Measurements from ENCODE around the gene DUSP12.

The DUSP12 gene

DNA sequence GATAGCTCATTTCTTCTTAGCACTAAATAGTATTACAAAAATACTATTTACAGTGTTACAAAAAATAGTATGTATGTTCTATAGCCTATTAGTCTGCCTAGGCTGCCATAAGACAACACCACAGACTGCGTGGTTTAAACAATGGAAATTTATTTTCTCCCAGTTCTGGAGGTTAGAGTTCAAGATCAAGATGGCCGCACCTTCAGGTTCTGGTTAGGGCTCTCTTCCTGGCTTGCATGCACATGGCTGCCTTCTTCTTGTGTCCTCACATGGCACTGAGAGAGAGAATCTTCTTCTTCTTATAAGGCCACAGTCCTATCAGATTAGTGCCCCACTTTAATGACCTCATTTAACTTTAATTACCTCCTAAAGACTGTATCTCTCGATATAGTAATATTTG is 20.7 kb downstream of the DUSP12 start:
- DNase-seq (ENCODE audit: low read depth) = no peak

DNA sequence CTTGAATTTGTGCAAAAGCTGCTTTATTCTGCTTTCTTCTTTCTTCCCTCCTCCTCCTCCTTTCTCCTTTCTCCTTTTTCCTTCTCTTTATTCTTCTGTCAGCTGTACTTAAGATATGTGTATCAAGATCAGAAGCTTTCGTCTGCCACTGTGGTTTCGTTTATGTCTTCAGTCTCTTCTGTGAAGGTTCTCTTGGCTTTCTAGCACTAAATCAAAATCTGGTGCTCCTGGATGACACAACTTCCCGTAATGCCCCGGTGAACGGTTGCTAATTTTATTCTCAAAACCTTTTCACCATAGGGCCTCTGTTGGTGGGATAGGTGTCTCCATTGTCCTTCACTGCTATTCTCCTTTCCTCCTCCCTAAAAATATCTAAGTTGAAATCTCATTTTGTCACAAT is 21.6 kb downstream of the DUSP12 start:
- no peak for DNase-seq (ENCODE audit: low read depth)

DNA sequence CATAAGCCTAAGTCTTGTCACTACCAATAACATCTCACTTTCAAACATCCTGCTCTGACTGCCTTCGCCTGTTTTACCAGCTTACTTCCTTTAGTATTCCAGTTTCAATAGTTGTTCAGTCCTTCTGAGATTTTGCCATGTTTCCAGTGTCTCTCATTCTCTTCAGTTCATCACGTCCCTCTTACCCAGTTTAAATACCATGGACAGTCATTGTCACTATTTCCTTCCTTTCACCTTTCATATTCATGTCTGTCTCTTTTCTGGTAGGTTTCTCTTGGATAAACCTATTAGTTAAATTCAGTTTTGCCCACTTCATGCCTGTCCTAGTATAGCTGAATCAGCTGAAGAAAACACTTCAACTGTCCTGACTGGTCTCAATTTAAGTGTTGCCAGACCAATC is 22.4 kb downstream of the DUSP12 start:
- no peak for DNase-seq (ENCODE audit: low read depth)

DNA sequence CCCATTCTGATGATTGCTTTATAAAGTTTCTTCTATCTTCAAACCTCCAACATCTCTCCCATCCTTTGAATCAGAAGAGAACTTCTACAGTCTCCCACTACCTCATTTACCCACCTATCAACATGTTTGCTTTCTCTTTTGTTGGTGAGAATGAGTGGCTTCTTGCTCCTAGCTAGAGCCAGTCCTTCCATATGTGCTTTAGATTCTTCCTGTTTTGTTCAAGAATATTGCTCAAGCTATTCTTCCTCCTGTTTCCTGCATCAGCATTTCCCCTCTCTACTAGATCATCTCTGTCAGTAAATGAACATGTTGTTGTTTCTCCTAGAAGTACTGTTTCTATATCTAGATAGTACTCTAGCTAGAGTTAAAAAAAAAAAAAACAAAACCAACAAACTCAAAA is 22.8 kb downstream of the DUSP12 start:
- DNase-seq (ENCODE audit: low read depth) = no peak

DNA sequence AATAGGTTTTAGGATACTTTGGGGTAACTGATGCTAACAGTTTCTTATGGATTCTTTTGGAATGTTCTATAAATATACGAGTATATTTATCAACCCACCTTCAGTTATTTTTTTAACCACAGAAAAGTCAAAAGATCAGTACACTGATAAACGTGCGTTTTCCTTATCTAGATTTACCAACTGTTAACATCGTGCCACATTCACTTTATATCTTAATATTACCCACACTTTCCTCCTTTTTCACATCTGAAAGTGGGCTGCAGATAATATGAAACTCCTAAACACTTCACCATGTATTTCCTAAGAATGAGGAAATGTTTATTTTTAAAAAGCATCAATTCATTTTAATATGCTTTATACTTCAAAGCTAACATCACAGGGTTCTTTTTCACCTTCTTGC is 24.2 kb downstream of the DUSP12 start:
- DNase-seq (ENCODE audit: low read depth) = no peak

DNA sequence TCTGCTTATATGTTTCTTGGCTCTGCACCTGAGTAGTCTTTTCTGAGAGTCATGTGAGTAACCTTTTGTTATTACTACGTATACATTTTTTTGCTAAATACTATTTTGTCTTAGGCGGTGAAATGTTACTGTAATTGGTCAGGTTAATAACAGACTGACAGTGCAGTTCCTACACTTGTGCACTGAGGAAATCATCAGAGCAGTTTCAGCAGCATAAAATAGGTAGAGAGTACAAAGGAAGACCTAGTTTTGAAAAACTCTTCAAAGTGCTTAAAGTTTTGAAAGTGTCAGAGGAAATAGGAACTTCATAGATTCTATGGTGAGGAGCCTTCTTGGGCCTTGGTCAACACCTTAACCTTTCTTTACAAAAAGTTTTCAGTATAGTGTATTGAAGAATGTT is 27.7 kb downstream of the DUSP12 start:
- DNase-seq (ENCODE audit: low read depth) = no peak

DNA sequence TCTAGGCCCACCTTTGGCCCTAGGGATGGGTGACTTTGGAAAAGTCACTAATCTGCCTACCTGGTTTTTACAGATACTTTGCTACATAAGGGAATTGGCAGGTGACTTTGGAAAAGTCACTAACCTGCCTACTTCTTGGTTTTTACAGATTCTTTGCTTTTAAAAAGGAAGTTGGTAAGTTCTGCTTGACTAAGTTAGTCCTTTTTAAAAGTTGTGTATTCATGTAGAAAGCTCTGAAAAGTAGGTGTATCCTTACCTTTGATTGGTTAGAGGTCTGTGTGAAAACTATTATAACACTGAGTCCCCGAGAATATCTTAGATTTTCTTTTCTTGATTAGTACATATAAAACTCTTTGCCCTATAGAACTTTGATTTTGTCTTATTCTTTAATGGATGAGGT is 28.9 kb downstream of the DUSP12 start:
- DNase-seq (ENCODE audit: low read depth) = no peak

DNA sequence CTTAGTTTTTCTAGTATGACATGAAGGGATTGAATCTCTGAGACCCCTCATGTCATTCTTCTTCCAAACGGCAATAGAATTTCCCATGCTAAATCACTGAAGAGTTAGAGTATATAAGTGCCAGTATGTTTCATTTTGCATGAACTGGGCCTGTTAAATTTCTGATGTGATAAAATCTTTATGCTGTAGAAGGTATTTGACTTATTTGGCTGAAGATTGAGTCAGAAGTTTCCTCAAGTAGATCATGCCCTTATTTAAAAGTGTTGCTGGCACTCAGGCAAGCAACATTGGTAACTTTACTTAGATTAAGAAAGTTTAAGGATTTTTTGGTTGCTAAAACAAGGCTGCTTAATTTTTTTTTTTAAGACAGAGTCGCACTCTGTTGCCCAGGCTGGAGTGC is 29.8 kb downstream of the DUSP12 start:
- DNase-seq (ENCODE audit: low read depth) = no peak

DNA sequence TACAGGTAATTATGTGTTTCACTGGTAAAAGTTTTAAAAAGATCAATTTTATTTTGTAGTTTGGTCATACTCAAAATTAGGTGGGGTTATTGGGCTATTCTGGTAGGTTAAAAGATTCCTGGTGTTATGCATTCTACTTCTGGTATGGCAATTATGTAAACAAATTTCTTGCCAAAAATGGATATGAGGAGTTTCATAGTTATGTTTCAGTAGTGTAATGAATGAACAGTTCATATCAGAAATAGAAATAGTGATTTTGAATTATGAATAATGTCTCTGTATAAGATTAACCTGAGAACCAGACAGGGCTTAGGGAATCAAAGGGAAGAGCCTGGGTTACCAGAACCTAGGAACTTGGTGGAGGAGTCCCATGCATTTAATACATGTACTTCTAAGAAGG is 32.4 kb downstream of the DUSP12 start:
- no peak for DNase-seq (ENCODE audit: low read depth)

DNA sequence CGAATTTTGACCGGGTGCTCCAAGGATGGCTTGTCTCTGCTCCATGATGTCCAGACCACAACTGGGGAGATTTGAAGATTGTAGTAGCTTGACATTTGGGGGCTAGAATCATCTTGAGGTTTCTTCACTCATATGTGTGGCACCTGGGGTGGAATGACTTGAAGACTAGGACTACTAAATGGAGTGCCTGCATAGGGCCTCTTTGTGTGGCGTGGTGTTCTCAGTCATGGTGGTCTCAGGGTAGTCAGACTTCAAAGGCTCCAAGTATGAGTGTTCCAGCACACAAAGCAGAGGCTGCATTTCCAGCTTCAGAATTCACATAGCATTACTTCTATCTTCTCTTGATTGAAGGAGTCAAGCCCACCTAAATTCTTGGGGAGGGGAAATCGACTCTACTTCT is 33.3 kb downstream of the DUSP12 start:
- DNase-seq (ENCODE audit: low read depth) = no peak

DNA sequence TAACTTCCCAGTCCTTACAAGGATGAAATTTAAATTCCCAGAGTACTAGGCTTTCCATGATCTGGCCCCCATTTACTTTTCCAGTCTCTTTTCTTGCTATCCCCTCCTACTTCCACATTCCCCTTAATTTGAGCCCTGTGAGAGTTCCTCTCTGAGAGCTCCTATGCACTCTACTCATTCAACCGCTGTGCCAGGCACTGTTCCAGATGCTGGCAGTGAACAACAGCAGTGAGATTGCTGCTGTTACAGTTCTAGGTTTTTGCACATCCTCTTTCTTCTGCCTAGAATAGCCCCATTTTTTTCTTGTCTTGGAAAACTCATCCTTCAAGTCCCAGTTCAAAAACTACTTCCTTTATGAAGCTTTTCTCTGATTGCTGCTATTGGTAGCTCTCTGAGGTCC is 35.4 kb downstream of the DUSP12 start:
- no peak for DNase-seq (ENCODE audit: low read depth)

DNA sequence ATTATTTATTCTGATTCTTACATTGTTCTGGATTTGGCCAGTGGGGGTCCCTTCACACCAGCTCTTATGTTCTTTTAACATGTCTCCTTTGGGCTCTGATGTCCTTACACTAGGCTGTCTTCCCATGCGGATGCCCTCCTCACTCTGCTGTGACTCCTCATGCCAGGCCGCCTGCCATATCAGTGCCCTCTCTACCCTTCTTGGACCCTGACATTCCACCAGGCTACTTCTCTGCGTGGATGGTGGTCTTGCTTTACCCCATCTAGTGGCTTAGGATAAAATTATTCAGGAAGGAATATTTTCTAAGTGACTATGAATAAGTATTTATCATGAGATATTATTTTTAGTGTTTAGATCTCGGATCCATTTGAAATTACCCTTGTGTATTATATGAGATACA is 37.8 kb downstream of the DUSP12 start:
- DNase-seq (ENCODE audit: low read depth) = no peak

DNA sequence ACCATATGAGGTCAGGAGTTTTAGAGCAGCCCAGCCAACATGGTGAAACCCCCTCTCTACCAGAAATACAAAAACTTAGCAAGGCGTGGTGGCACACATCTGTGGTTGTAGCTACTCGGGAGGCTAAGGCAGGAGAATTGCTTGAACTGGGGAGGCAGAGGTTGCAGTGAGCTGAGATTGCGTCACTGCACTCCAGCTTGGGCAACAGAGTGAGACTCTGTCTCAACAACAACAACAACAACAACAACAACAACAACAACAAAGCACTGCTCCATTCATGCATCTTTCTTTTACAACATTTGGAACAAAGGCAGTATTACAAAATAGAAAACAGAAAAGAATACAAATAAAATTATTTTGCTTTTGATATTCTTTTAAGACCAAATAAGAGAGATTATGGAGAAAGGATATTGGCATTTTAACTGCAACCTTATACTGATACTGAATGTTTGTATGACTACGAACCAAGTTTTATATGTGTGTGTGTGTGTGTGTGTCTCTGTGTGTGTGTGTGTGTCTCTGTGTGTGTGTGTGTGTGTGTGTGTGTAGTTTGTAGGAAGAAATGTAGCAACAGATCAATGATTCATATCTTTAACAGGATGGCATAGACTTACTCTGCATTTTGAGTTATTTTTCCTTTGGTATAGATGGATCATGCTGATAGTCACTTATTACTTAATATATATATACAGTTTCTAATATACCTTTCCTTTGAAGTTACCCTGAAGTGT is 41.2 kb downstream of the DUSP12 start:
- DNase-seq (ENCODE audit: low read depth) = no peak

DNA sequence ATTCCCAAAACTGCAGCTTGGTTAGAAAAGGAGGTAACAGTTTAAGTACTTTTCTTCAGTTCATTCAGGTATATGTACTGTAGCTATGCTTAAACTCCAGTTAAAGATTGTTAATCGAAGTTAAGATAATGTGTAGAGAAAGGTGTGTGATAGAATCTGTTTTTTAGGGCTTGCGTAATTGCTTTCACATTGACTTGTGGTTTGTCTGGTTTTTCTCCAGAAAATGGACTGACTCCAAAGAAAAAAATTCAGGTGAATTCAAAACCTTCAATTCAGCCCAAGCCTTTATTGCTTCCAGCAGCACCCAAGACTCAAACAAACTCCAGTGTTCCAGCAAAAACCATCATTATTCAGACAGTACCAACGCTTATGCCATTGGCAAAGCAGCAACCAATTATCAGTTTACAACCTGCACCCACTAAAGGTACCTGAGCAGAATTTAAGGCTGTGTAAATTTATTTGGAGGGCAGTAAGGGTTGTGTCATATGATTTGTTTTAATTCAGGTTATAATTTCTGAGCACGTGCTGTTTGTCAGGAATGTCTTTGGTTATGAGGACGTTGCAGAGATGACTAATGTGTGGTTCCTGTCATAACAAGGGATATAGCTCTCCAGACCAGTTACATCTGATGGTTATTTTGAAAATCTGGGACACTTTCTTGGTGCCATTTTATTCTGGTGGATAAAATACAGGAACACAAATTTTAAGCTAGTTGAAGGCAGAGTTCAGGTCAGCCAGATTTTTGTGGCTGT is 42.5 kb downstream of the DUSP12 start:
- no peak for DNase-seq (ENCODE audit: low read depth)

DNA sequence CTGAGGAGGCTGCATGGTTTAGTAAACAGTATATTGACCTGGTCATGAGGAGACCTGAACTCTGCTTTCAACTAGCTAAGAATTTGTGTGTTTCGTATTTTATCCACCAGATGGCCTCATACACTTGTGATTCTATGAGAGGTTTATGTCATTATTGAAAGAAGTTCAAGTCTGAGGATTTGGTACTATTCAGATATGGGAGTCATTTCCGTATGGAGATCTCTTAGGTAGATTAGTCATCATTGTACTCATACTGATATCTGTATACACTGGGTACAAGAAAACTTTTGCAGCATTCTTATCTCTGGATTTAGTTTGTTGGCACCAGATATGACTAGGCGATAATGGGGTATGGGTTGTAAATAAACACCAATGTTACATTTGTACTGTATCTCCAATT is 43.2 kb downstream of the DUSP12 start:
- peak; percentile 38 for DNase-seq (ENCODE audit: low read depth)

DNA sequence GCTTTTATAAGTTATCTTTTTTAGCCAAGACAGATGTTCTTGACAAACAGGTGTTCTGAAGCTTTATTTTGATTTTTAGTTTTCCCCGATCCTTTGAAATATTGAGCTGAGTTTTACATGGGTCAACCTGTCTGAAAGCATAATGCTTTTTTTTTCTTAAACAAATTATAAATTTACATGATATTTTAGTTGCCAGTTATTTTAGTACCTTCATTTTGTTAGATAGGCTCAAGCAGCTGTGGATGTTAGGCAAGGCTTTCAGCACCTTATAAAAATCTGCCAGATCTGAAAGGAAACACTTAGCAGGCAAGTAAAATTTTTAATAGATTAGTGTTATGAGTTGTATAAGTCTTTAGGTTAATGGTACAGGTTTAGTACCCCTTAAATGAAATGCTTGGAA is 50.2 kb downstream of the DUSP12 start:
- no peak for DNase-seq (ENCODE audit: low read depth)

DNA sequence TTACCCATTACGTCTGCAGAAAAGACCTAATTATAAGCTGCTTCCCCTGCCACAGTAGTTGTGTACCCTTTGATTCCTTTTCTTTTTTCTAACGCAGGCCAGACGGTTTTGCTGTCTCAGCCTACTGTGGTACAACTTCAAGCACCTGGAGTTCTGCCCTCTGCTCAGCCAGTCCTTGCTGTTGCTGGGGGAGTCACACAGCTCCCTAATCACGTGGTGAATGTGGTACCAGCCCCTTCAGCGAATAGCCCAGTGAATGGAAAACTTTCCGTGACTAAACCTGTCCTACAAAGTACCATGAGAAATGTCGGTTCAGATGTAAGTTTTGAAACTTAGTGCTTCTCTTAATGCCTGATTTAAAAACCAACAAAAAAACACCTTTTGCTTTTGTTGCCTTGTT is 52.4 kb downstream of the DUSP12 start:
- no peak for DNase-seq (ENCODE audit: low read depth)

DNA sequence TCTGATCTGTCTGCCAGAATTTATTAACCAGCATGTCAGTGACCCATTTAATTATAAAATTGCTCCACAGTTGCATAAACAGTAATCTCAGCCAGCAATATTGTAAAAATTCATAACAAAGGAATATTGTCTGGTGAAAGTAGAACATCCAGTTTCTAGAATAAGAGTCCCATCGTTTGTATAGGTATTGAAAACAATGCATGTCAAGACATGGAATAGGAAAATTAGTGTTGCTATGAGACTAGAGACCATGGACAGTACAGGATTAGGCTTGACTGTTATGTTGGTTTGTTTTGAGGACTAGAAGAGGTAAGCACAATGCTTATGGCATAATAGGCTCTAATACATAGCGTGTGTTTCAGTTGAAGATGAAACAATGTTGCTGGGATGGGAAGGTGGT is 53.6 kb downstream of the DUSP12 start:
- no peak for DNase-seq (ENCODE audit: low read depth)

DNA sequence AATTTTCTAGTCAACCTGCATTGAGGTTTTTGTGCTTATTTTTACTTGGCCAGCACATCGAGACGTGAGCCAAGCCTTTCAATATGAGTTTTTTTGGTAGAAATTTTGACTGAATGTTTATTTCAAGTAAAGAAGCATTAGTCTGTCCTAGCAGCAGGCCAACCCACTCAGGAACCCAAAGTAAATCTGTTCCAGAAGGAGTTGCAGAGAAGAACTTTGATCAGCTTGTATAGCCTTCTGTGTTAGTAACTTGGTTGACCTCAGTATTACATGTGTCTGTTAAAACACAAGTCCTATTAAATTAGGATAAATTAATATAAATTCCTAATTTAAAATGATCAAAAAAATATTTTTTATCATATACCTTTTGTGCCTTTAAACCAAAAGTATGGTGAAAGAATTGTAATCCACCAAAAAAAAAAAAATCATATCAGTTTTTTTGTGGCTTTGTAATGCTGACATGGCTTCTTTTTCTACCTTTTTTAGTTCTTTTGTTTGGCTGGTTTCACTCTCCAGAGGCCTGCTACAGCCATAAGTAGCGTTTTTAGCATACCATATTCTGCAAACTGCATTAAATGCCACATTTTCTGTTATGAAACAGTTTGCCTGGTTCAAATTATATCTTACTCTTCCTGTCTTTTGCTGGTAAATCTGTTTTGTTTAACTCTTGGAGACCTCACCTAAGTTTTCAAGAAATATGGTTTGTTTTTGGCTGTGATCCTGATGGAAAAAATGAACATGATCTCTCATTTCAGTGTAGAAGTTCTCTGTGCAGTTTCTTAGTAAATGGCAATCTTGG is 56.0 kb downstream of the DUSP12 start:
- DNase-seq (ENCODE audit: low read depth) = no peak
